Gastrocnemius medialis (tissue), 4 donors: ENCODE data around the gene CEACAM21. TPM values are rescaled to one million over a fixed set of nuclear protein-coding genes. Genes with fewer than 3 reads are reported as not detected.

Source experiments
- ATAC-seq, 2 donors: fragments of 150-250 bp; one replicate each; pipeline ENCODE4 v1.9.1; 2016
- DNase-seq, 2 donors: peaks; one replicate each; pipeline ENCODE4 v3.0.0-alpha.2; 2019
- H3K27ac ChIP-seq, 4 donors: fragments of 200-600 bp; sonication (generic); 1 replicate in 1 of 4; 2 replicates in 3 of 4; pipeline ENCODE4 v1.5.1; 2016 to 2018; ENCODE audit warnings: mild to moderate bottlenecking in 2 of 4, moderate library complexity in 1 of 4
- H3K27me3 ChIP-seq, 3 donors: fragments of 200-600 bp; sonication (generic) in 2 of 3; 1 replicate in 1 of 3; 2 replicates in 2 of 3; pipeline versions ENCODE4 v1.5.1 to v1.6.0; 2016 to 2019; ENCODE audit warnings: mild to moderate bottlenecking in 1 of 3, moderate library complexity in 1 of 3
- H3K36me3 ChIP-seq, 2 donors: fragments of 200-600 bp; sonication (generic) in 1 of 2; one replicate each; pipeline ENCODE4 v1.5.1; 2017 to 2018
- H3K4me1 ChIP-seq, 2 donors: fragments of 200-600 bp; sonication (generic) in 1 of 2; one replicate each; pipeline ENCODE4 v1.5.1; 2016 to 2017; ENCODE audit warnings: mild to moderate bottlenecking in 2 of 2
- H3K4me3 ChIP-seq, 4 donors: fragments of 200-600 bp; sonication (generic) in 3 of 4; 1 replicate in 1 of 4; 2 replicates in 3 of 4; pipeline ENCODE4 v1.5.1; 2016 to 2019; ENCODE audit warnings: mild to moderate bottlenecking in 2 of 4
- H3K9me3 ChIP-seq, 3 donors: fragments of 200-600 bp; sonication (generic) in 2 of 3; 1 replicate in 1 of 3; 2 replicates in 2 of 3; pipeline ENCODE4 v1.5.1; 2016 to 2019
- CTCF ChIP-seq, 5 experiments: fragments of 450-650 bp in 3 of 5; fragments of 200-600 bp in 2 of 5; sonication (generic) in 2 of 5; IDR thresholded peaks in 4 of 5; conservative IDR thresholded peaks in 1 of 5; 1 replicate in 4 of 5; 2 replicates in 1 of 5; pipeline ENCODE4 v1.5.1; 2016 to 2019; ENCODE audit warnings: antibody characterized with exemption in 5 of 5, mild to moderate bottlenecking in 3 of 5, moderate library complexity in 3 of 5
- POLR2A ChIP-seq, 2 donors: fragments of 450-650 bp; IDR thresholded peaks; one replicate each; pipeline ENCODE4 v1.6.1; 2017; ENCODE audit warnings: antibody characterized with exemption in 2 of 2, mild to moderate bottlenecking in 2 of 2, moderate library complexity in 2 of 2
- in situ Hi-C, 4 donors: fragments of 200-750 bp; cut with MboI; loops; one replicate each; pipeline versions ENCODE4 v1.15.0 to v1.8.0; 2017; ENCODE audit warnings: low sequenced_read_pairs in 4 of 4
- intact Hi-C: fragments of 100-400 bp; cut with DNase I; formaldehyde crosslinking; loops from one replicate; pipeline ENCODE4 v1.15.1; 2023; ENCODE audit warnings: low total_unique reads
- total RNA-seq, 4 donors: library from RNA; depleted of rRNA; stranded (reverse); fragments of >200 nt; gene quantifications; one replicate each; pipeline versions ENCODE4 v1.1.0 to v1.2.3, GENCODE V29; 2016

Gene CEACAM21
- total RNA-seq, 4 donors from 2014 or later = 0.49 TPM; not detected in 3

GRCh38 chr19:41542622-41543021, 33.3 kb upstream of the CEACAM21 start:
- Histone ChIP-seq H3K27ac (no peak overlapping the region), H3K9me3 (no peaks in the 10 kb centered on the region), H3K36me3 (no peaks in the 10 kb centered on the region), H3K4me1 (no peaks in the 10 kb centered on the region), H3K27me3 (no peaks in the 10 kb centered on the region), H3K4me3 (no peak overlapping the region)
- in situ Hi-C loops = no loop called here
- no peak for DNase-seq
- TF ChIP-seq CTCF (IDR thresholded peaks at IDR 0.05 in 4 of 5, conservative IDR thresholded peaks at IDR 0.05 in 1 of 5) (no peak), POLR2A (IDR thresholded peaks at IDR 0.05) (no peak)
- intact Hi-C loops = no loop called here
- no peak for ATAC-seq

- Histone ChIP-seq H3K4me1 (no peaks in the 10 kb centered on the region), H3K36me3 (no peaks in the 10 kb centered on the region), H3K9me3 (no peaks in the 10 kb centered on the region), H3K4me3 (no peak overlapping the region), H3K27me3 (no peaks in the 10 kb centered on the region), H3K27ac (no peak overlapping the region)
- in situ Hi-C loops (no loop called here), intact Hi-C loops (no loop called here)
- no peak for TF ChIP-seq POLR2A (IDR thresholded peaks at IDR 0.05)
- TF ChIP-seq CTCF (IDR thresholded peaks at IDR 0.05 in 4 of 5, conservative IDR thresholded peaks at IDR 0.05 in 1 of 5) = no peak
- no peak for DNase-seq
- ATAC-seq = no peak
Observed at GRCh38 chr19:41543582-41543981, 32.4 kb upstream of the CEACAM21 start.

GRCh38 chr19:41545547-41545946, 30.4 kb upstream of the CEACAM21 start:
- intact Hi-C loops = no loop called here
- in situ Hi-C loops = no loop called here
- Histone ChIP-seq H3K36me3 (no peaks in the 10 kb centered on the region), H3K9me3 (no peaks in the 10 kb centered on the region), H3K4me1 (no peaks in the 10 kb centered on the region), H3K27ac (no peak overlapping the region), H3K27me3 (no peaks in the 10 kb centered on the region), H3K4me3 (no peak overlapping the region)
- ATAC-seq (no peak), DNase-seq (no peak)
- no peak for TF ChIP-seq POLR2A (IDR thresholded peaks at IDR 0.05)
- TF ChIP-seq CTCF (IDR thresholded peaks at IDR 0.05 in 4 of 5, conservative IDR thresholded peaks at IDR 0.05 in 1 of 5) = no peak

- Histone ChIP-seq H3K4me1 (no peaks in the 10 kb centered on the region), H3K4me3 (no peak overlapping the region), H3K36me3 (no peaks in the 10 kb centered on the region), H3K27ac (peak overlapping the region in 1 of 4 donors; percentile 22), H3K9me3 (no peaks in the 10 kb centered on the region), H3K27me3 (no peaks in the 10 kb centered on the region)
- intact Hi-C loops = no loop called here
- ATAC-seq (no peak), DNase-seq (peak in 1 of 2 donors; percentile 21)
- in situ Hi-C loops = no loop called here
- TF ChIP-seq POLR2A (IDR thresholded peaks at IDR 0.05) (no peak), CTCF (IDR thresholded peaks at IDR 0.05 in 4 of 5, conservative IDR thresholded peaks at IDR 0.05 in 1 of 5) (no peak)
Observed at GRCh38 chr19:41546386-41546789, 29.6 kb upstream of the CEACAM21 start.

GRCh38 chr19:41546961-41547360, 29.0 kb upstream of the CEACAM21 start:
- in situ Hi-C loops (no loop called here), intact Hi-C loops (no loop called here)
- no peaks in the 10 kb centered on the region for H3K27me3 ChIP-seq
- H3K4me3 ChIP-seq = no peak overlapping the region
- TF ChIP-seq CTCF (IDR thresholded peaks at IDR 0.05 in 4 of 5, conservative IDR thresholded peaks at IDR 0.05 in 1 of 5) = no peak
- no peak for TF ChIP-seq POLR2A (IDR thresholded peaks at IDR 0.05)
- no peaks in the 10 kb centered on the region for H3K9me3 ChIP-seq
- H3K27ac ChIP-seq = no peak overlapping the region
- DNase-seq = no peak
- no peaks in the 10 kb centered on the region for H3K4me1 ChIP-seq
- no peaks in the 10 kb centered on the region for H3K36me3 ChIP-seq
- ATAC-seq = no peak
